AG04450 (cell line): Measurements from ENCODE around the gene ZNF827. TPM values are rescaled to one million over a fixed set of nuclear protein-coding genes. Genes with fewer than 3 reads are reported as not detected.

Source experiments
- CTCF ChIA-PET: fragments of 300-600, 350-600 bp; formaldehyde crosslinking; extraction: SDS; loops from one replicate; lab custom pipeline; 2022; ENCODE audit warnings: antibody characterized with exemption, inconsistent platforms; lab: Charles Lee
- POLR2A ChIA-PET: fragments of 350-600 bp; formaldehyde crosslinking; extraction: SDS; loops from one replicate; lab custom pipeline; 2021; ENCODE audit warnings: antibody characterized with exemption, inconsistent platforms; lab: Yijun Ruan, JAX
- DNase-seq: peaks from one replicate; pipeline ENCODE4 v3.0.0-alpha.2; 2011; ENCODE audit warnings: low read depth, low spot score
- H3K27ac ChIP-seq: one replicate; pipeline ENCODE4 v1.5.1; 2012; ENCODE audit warnings: low read depth, low read length, control low read depth
- H3K27me3 ChIP-seq: one replicate; pipeline ENCODE4 v1.6.0; 2012; ENCODE audit warnings: low read length; ENCODE audit not compliant: control insufficient read depth, insufficient read depth
- H3K4me3 ChIP-seq: 2 replicates; pipeline ENCODE4 v1.5.1; 2011; ENCODE audit warnings: mild to moderate bottlenecking, low read depth, low read length, control low read depth
- H3K9me3 ChIP-seq: 2 replicates; pipeline ENCODE4 v1.5.1; 2012; ENCODE audit warnings: low read length; ENCODE audit not compliant: control insufficient read depth, insufficient read depth
- polyA plus RNA-seq: library from polyadenylated mRNA; depleted of rRNA; stranded (reverse); fragments of >200 nt; gene quantifications from 2 replicates; pipeline ENCODE4 v1.2.3, GENCODE V29; 2011
- TF ChIP-seq, protein P1 (sequence below): IDR thresholded peaks from 2 replicates; pipeline ENCODE4 v1.5.1; 2011; ENCODE audit warnings: low read depth, low read length, control low read depth, inconsistent platforms

Gene ZNF827
- polyA plus RNA-seq, 1 experiment = 9.8 TPM

GRCh38 chr4:145828802-145829485 is 109.7 kb downstream of the ZNF827 start:
- TF ChIP-seq, protein P1, sequence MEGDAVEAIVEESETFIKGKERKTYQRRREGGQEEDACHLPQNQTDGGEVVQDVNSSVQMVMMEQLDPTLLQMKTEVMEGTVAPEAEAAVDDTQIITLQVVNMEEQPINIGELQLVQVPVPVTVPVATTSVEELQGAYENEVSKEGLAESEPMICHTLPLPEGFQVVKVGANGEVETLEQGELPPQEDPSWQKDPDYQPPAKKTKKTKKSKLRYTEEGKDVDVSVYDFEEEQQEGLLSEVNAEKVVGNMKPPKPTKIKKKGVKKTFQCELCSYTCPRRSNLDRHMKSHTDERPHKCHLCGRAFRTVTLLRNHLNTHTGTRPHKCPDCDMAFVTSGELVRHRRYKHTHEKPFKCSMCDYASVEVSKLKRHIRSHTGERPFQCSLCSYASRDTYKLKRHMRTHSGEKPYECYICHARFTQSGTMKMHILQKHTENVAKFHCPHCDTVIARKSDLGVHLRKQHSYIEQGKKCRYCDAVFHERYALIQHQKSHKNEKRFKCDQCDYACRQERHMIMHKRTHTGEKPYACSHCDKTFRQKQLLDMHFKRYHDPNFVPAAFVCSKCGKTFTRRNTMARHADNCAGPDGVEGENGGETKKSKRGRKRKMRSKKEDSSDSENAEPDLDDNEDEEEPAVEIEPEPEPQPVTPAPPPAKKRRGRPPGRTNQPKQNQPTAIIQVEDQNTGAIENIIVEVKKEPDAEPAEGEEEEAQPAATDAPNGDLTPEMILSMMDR = no peak
- Histone ChIP-seq H3K27ac (no peak overlapping the region), H3K27me3 (no peaks in the 10 kb centered on the region), H3K4me3 (no peak overlapping the region), H3K9me3 (no peaks in the 10 kb centered on the region)
- no peak for DNase-seq
- CTCF ChIA-PET = no interaction called here
- POLR2A ChIA-PET = no interaction called here

- POLR2A ChIA-PET = no interaction called here
- CTCF ChIA-PET = no interaction called here
- DNase-seq = no peak
- H3K9me3 ChIP-seq = no peaks in the 10 kb centered on the region
- H3K27ac ChIP-seq = no peak overlapping the region
- no peaks in the 10 kb centered on the region for H3K27me3 ChIP-seq
- TF ChIP-seq, protein P1 = no peak
- no peak overlapping the region for H3K4me3 ChIP-seq
These were observed 110.7 kb downstream of the ZNF827 start for GRCh38 chr4:145827885-145828284.

DNA sequence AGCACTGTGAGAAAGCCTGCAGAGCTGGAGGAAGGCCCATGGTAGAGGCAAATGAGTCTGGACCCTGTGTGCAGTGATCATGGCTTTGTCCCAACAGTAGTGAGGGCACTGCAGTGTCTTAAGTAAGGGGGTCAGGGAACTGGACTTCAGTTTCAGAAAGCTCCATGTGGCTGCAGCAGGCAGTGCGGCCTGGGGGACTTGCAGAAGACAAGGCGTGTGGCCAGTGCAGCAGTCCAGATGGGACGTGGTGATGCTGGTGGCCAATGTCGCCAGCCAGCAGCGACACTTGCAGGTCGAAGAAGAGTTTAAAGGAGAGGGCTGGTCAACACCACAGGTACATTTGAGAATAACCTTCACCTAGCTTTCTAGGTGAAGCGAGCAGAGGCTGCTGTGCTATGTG is 113.4 kb downstream of the ZNF827 start:
- POLR2A ChIA-PET = no interaction called here
- H3K4me3 ChIP-seq = no peak overlapping the region
- no peak for DNase-seq
- TF ChIP-seq, protein P1 = no peak
- H3K27me3 ChIP-seq = no peaks in the 10 kb centered on the region
- H3K27ac ChIP-seq = no peak overlapping the region
- CTCF ChIA-PET = interaction anchor here (1.4 kb wide), 1 partner anchor 14 kb away, joined by 4 read pairs; no protein-coding TSS in a partner anchor
- no peaks in the 10 kb centered on the region for H3K9me3 ChIP-seq

- DNase-seq = no peak
- ChIA-PET POLR2A (no interaction called here), CTCF (no interaction called here)
- Histone ChIP-seq H3K4me3 (no peak overlapping the region), H3K9me3 (no peaks in the 10 kb centered on the region), H3K27ac (no peak overlapping the region), H3K27me3 (no peaks in the 10 kb centered on the region)
- TF ChIP-seq, protein P1 = no peak
These were observed 114.2 kb downstream of the ZNF827 start for GRCh38 chr4:145824463-145824862.

DNA sequence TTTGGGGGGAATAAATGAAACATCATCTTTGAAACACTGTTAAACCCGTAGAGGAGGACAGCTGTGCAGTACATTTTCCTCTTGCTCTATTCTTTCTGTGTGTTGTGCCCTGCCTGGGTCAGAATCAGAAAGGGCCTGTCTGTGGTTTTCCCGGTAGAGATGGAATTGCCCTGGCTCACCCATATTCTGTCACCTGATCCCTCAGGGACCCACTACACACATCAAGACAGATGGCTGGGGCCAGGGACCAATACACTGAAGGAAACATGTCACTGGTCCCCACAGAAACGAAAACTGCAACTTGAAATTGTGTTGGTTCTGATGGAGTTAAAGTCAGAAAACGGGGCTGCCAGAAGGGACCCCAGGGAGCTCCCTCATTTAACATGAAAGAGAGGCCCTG is 114.9 kb downstream of the ZNF827 start:
- no peak for DNase-seq
- H3K27ac ChIP-seq = no peak overlapping the region
- TF ChIP-seq, protein P1 = no peak
- CTCF ChIA-PET = interaction anchor here (1.6 kb wide), 1 partner anchor 16 kb away, joined by 5 read pairs; no protein-coding TSS in a partner anchor
- H3K9me3 ChIP-seq = no peaks in the 10 kb centered on the region
- H3K27me3 ChIP-seq = no peaks in the 10 kb centered on the region
- no peak overlapping the region for H3K4me3 ChIP-seq
- POLR2A ChIA-PET = no interaction called here
